SIG-M5 treated with dmso at 0.1 percent for 504 hours (cell line): Measurements from ENCODE around the gene GTF2A1.

Experiments used
- DNase-seq: peaks from one replicate; lab custom pipeline; 2025; ENCODE audit not compliant: unreplicated experiment; lab: John Stamatoyannopoulos, UW

Gene GTF2A1

GRCh38 chr14:81179631-81180030 is 41.1 kb downstream of the GTF2A1 start:
- DNase-seq: no peak

GRCh38 chr14:81178063-81178462 is 42.7 kb downstream of the GTF2A1 start:
- DNase-seq: no peak

- DNase-seq: no peak
Measured at GRCh38 chr14:81177225-81177624, 43.5 kb downstream of the GTF2A1 start.

- DNase-seq: peak; percentile 42
Measured at GRCh38 chr14:81176241-81176640, 44.5 kb downstream of the GTF2A1 start.

- DNase-seq: no peak
Measured at GRCh38 chr14:81172881-81173280, 47.9 kb downstream of the GTF2A1 start.

GRCh38 chr14:81172353-81172752 is 48.4 kb downstream of the GTF2A1 start:
- DNase-seq: no peak

- DNase-seq: no peak
Measured at GRCh38 chr14:81170829-81171195, 49.9 kb downstream of the GTF2A1 start.

- peak; percentile 91 for DNase-seq
Measured at GRCh38 chr14:81170104-81170828, 50.5 kb downstream of the GTF2A1 start.

- peak; percentile 56 for DNase-seq
Measured at GRCh38 chr14:81169711-81170103, 51.1 kb downstream of the GTF2A1 start.

GRCh38 chr14:81169267-81169666 is 51.5 kb downstream of the GTF2A1 start:
- DNase-seq: no peak

- no peak for DNase-seq
Measured at GRCh38 chr14:81166121-81166520, 54.6 kb downstream of the GTF2A1 start.

GRCh38 chr14:81165188-81165587 is 55.6 kb downstream of the GTF2A1 start:
- DNase-seq: peak; percentile 10

GRCh38 chr14:81164167-81164774 is 56.5 kb downstream of the GTF2A1 start:
- DNase-seq: peak; percentile 75

- peak; percentile 62 for DNase-seq
Measured at GRCh38 chr14:81162941-81163340, 57.8 kb downstream of the GTF2A1 start.

GRCh38 chr14:81161749-81162148 is 59.0 kb downstream of the GTF2A1 start:
- no peak for DNase-seq

GRCh38 chr14:81161088-81161487 is 59.7 kb downstream of the GTF2A1 start:
- DNase-seq: no peak

GRCh38 chr14:81157431-81157830 is 63.3 kb downstream of the GTF2A1 start:
- peak; percentile 66 for DNase-seq

- DNase-seq: no peak
Measured at GRCh38 chr14:81153187-81153586, 67.6 kb downstream of the GTF2A1 start.

GRCh38 chr14:81148635-81149034 is 72.1 kb downstream of the GTF2A1 start:
- DNase-seq: no peak

- no peak for DNase-seq
Measured at GRCh38 chr14:81147140-81147897, 73.4 kb downstream of the GTF2A1 start.

GRCh38 chr14:81144824-81145603 is 75.7 kb downstream of the GTF2A1 start:
- DNase-seq: no peak
